Measurements from ENCODE around the gene OLIG1. TPM values are rescaled to one million over a fixed set of nuclear protein-coding genes. Genes with fewer than 3 reads are reported as not detected.

The OLIG1 gene
- total RNA-seq, 1 experiment from 2014 or later = not detected

- POLR2A ChIA-PET (ENCODE audit: unreplicated experiment) = no interaction called here
Observed at GRCh38 chr21:33027401-33028286, 42.3 kb upstream of the OLIG1 start.

GRCh38 chr21:33028287-33028670 lies 41.7 kb upstream of the OLIG1 start:
- Histone ChIP-seq H3K4me3 (no peak overlapping the region), H4K20me1 (ENCODE audit: insufficient read depth) (no peaks in the 10 kb centered on the region), H3K27ac (no peak overlapping the region), H3K9me2 (ENCODE audit: insufficient read depth) (no peaks in the 10 kb centered on the region), H3K9me3 (ENCODE audit: insufficient read depth, low read depth) (no peaks in the 10 kb centered on the region), H3K27me3 (ENCODE audit: insufficient read depth, low read depth) (peaks cover 56% of the 10 kb centered on the region), H2AFZ (no peak overlapping the region), H3K4me2 (no peak overlapping the region), H3K79me2 (ENCODE audit: low read depth) (no peaks in the 10 kb centered on the region), H3K36me3 (ENCODE audit: low read depth) (no peaks in the 10 kb centered on the region), H3F3A (ENCODE audit: insufficient read depth, low read depth) (no peaks in the 10 kb centered on the region), H3K4me1 (replicated peaks; ENCODE audit: insufficient read depth) (no peaks in the 10 kb centered on the region)
- intact Hi-C loops (cut with micrococcal nuclease; ENCODE audit: unreplicated experiment) = no loop called here
- POLR2A ChIA-PET (ENCODE audit: unreplicated experiment) = no interaction called here
- TF ChIP-seq EZH2 (IDR thresholded peaks at IDR 0.05; ENCODE audit: low read depth) (no peak), CTCF (conservative IDR thresholded peaks at IDR 0.05) (no peak)
- no peak for DNase-seq
- no TSS peak for BruUV-seq (replicated peaks)
- CTCF ChIA-PET = no interaction called here

More at GRCh38 chr21:33027401-33028286, 42.3 kb upstream of the OLIG1 start:
- no peak overlapping the region for H3K4me2 ChIP-seq
- no peaks in the 10 kb centered on the region for H3K4me1 ChIP-seq (replicated peaks; ENCODE audit: insufficient read depth)
- no TSS peak for BruUV-seq (replicated peaks)
- H3F3A ChIP-seq (ENCODE audit: insufficient read depth, low read depth) = no peaks in the 10 kb centered on the region
- peaks cover 61% of the 10 kb centered on the region for H3K27me3 ChIP-seq (ENCODE audit: insufficient read depth, low read depth)
- TF ChIP-seq CTCF (conservative IDR thresholded peaks at IDR 0.05) (no peak), EZH2 (IDR thresholded peaks at IDR 0.05; ENCODE audit: low read depth) (no peak)
- no peaks in the 10 kb centered on the region for H3K79me2 ChIP-seq (ENCODE audit: low read depth)
- no peak for DNase-seq
- intact Hi-C loops (cut with micrococcal nuclease; ENCODE audit: unreplicated experiment) = no loop called here
- no peaks in the 10 kb centered on the region for H3K36me3 ChIP-seq (ENCODE audit: low read depth)
- H3K9me2 ChIP-seq (ENCODE audit: insufficient read depth) = no peaks in the 10 kb centered on the region
- no peak overlapping the region for H2AFZ ChIP-seq
- H3K4me3 ChIP-seq = no peak overlapping the region
- H4K20me1 ChIP-seq (ENCODE audit: insufficient read depth) = no peaks in the 10 kb centered on the region
- H3K27ac ChIP-seq = no peak overlapping the region
- CTCF ChIA-PET = no interaction called here
- H3K9me3 ChIP-seq (ENCODE audit: insufficient read depth, low read depth) = no peaks in the 10 kb centered on the region

- CTCF ChIA-PET = no interaction called here
- no peaks in the 10 kb centered on the region for H3K4me1 ChIP-seq (replicated peaks; ENCODE audit: insufficient read depth)
- H3K9me2 ChIP-seq (ENCODE audit: insufficient read depth) = no peaks in the 10 kb centered on the region
- H3K27ac ChIP-seq = no peak overlapping the region
- H3K79me2 ChIP-seq (ENCODE audit: low read depth) = no peaks in the 10 kb centered on the region
- H3F3A ChIP-seq (ENCODE audit: insufficient read depth, low read depth) = no peaks in the 10 kb centered on the region
- peaks cover 57% of the 10 kb centered on the region for H3K27me3 ChIP-seq (ENCODE audit: insufficient read depth, low read depth)
- BruUV-seq (replicated peaks) = no TSS peak
- no peak overlapping the region for H2AFZ ChIP-seq
- H3K9me3 ChIP-seq (ENCODE audit: insufficient read depth, low read depth) = no peaks in the 10 kb centered on the region
- TF ChIP-seq EZH2 (IDR thresholded peaks at IDR 0.05; ENCODE audit: low read depth) (no peak), CTCF (conservative IDR thresholded peaks at IDR 0.05) (no peak)
- no peaks in the 10 kb centered on the region for H4K20me1 ChIP-seq (ENCODE audit: insufficient read depth)
- H3K36me3 ChIP-seq (ENCODE audit: low read depth) = no peaks in the 10 kb centered on the region
- H3K4me3 ChIP-seq = no peak overlapping the region
- POLR2A ChIA-PET (ENCODE audit: unreplicated experiment) = no interaction called here
- intact Hi-C loops (cut with micrococcal nuclease; ENCODE audit: unreplicated experiment) = no loop called here
- no peak overlapping the region for H3K4me2 ChIP-seq
- DNase-seq = no peak
Observed at GRCh38 chr21:33028773-33029384, 41.1 kb upstream of the OLIG1 start.

Measured in PC-9 (cell line).